ENCODE measurements around the gene C2CD5.

Gene C2CD5

GRCh38 chr12:22431693-22432251, 112.6 kb downstream of the C2CD5 start:
- Histone ChIP-seq H3K9me2 (replicated peaks; ENCODE audit: insufficient read depth, low read length) (no peaks in the 10 kb centered on the region), H3K36me3 (ENCODE audit: low read length) (no peaks in the 10 kb centered on the region), H3K27me3 (ENCODE audit: low read length) (no peaks in the 10 kb centered on the region), H3K9me3 (ENCODE audit: insufficient read depth, low read length) (no peaks in the 10 kb centered on the region), H3F3A (ENCODE audit: insufficient read depth) (no peaks in the 10 kb centered on the region), H3K9ac (ENCODE audit: low read length) (no peak overlapping the region), H3K79me2 (ENCODE audit: insufficient read depth, low read length) (no peaks in the 10 kb centered on the region), H4K20me1 (ENCODE audit: low read depth, low read length) (no peaks in the 10 kb centered on the region), H3K27ac (ENCODE audit: low read depth, low read length) (no peak overlapping the region), H3K4me2 (ENCODE audit: low read depth, low read length, poor library complexity, severe bottlenecking) (peak overlapping the region; percentile 8), H3K4me3 (ENCODE audit: insufficient read depth, low read length, poor library complexity, severe bottlenecking) (no peak overlapping the region), H2AFZ (ENCODE audit: low read depth, low read length, severe bottlenecking) (no peak overlapping the region)
- TF ChIP-seq EZH2phosphoT487 (conservative IDR thresholded peaks at IDR 0.05; ENCODE audit: low read length) (no peak), CTCF (IDR thresholded peaks at IDR 0.05; ENCODE audit: insufficient read depth, low read length, poor library complexity, severe bottlenecking) (no peak)

GRCh38 chr12:22416801-22417200, 127.5 kb downstream of the C2CD5 start:
- no peaks in the 10 kb centered on the region for H3K27me3 ChIP-seq (ENCODE audit: low read length)
- no peak overlapping the region for H3K4me2 ChIP-seq (ENCODE audit: low read depth, low read length, poor library complexity, severe bottlenecking)
- H3K4me3 ChIP-seq (ENCODE audit: insufficient read depth, low read length, poor library complexity, severe bottlenecking) = no peak overlapping the region
- no peak for TF ChIP-seq CTCF (IDR thresholded peaks at IDR 0.05; ENCODE audit: insufficient read depth, low read length, poor library complexity, severe bottlenecking)
- no peak for TF ChIP-seq EZH2phosphoT487 (conservative IDR thresholded peaks at IDR 0.05; ENCODE audit: low read length)
- H3K79me2 ChIP-seq (ENCODE audit: insufficient read depth, low read length) = no peaks in the 10 kb centered on the region
- no peak overlapping the region for H2AFZ ChIP-seq (ENCODE audit: low read depth, low read length, severe bottlenecking)
- H4K20me1 ChIP-seq (ENCODE audit: low read depth, low read length) = no peaks in the 10 kb centered on the region
- H3K27ac ChIP-seq (ENCODE audit: low read depth, low read length) = no peak overlapping the region
- no peaks in the 10 kb centered on the region for H3F3A ChIP-seq (ENCODE audit: insufficient read depth)
- no peaks in the 10 kb centered on the region for H3K9me3 ChIP-seq (ENCODE audit: insufficient read depth, low read length)
- no peak overlapping the region for H3K9ac ChIP-seq (ENCODE audit: low read length)
- no peaks in the 10 kb centered on the region for H3K36me3 ChIP-seq (ENCODE audit: low read length)
- no peaks in the 10 kb centered on the region for H3K9me2 ChIP-seq (replicated peaks; ENCODE audit: insufficient read depth, low read length)

GRCh38 chr12:22415342-22416309, 128.7 kb downstream of the C2CD5 start:
- H3K4me2 ChIP-seq (ENCODE audit: low read depth, low read length, poor library complexity, severe bottlenecking) = no peak overlapping the region
- H3K27me3 ChIP-seq (ENCODE audit: low read length) = no peaks in the 10 kb centered on the region
- H3K36me3 ChIP-seq (ENCODE audit: low read length) = no peaks in the 10 kb centered on the region
- no peaks in the 10 kb centered on the region for H4K20me1 ChIP-seq (ENCODE audit: low read depth, low read length)
- H3K79me2 ChIP-seq (ENCODE audit: insufficient read depth, low read length) = no peaks in the 10 kb centered on the region
- H2AFZ ChIP-seq (ENCODE audit: low read depth, low read length, severe bottlenecking) = no peak overlapping the region
- TF ChIP-seq CTCF (IDR thresholded peaks at IDR 0.05; ENCODE audit: insufficient read depth, low read length, poor library complexity, severe bottlenecking) = no peak
- no peak for TF ChIP-seq EZH2phosphoT487 (conservative IDR thresholded peaks at IDR 0.05; ENCODE audit: low read length)
- H3K9me2 ChIP-seq (replicated peaks; ENCODE audit: insufficient read depth, low read length) = no peaks in the 10 kb centered on the region
- H3K9ac ChIP-seq (ENCODE audit: low read length) = no peak overlapping the region
- no peak overlapping the region for H3K4me3 ChIP-seq (ENCODE audit: insufficient read depth, low read length, poor library complexity, severe bottlenecking)
- no peak overlapping the region for H3K27ac ChIP-seq (ENCODE audit: low read depth, low read length)
- H3F3A ChIP-seq (ENCODE audit: insufficient read depth) = no peaks in the 10 kb centered on the region
- no peaks in the 10 kb centered on the region for H3K9me3 ChIP-seq (ENCODE audit: insufficient read depth, low read length)

All from SU-DHL-6 (cell line).